ENCODE data around the gene ZC2HC1B. TPM values are rescaled to one million over a fixed set of nuclear protein-coding genes. Genes with fewer than 3 reads are reported as not detected.

The ZC2HC1B gene
- total and polyA plus RNA-seq, 11 donors: 0.25 TPM; not detected in 10

GRCh38 chr6:143823548-143823947, 40.7 kb upstream of the ZC2HC1B start:
- Histone ChIP-seq H3K27ac (peak overlapping the region in 1 of 12 donors; percentile 47), H3K4me1 (peaks cover 0 to 11% (median 0%) of the 10 kb centered on the region in 12 donors), H3K27me3 (no peaks in the 10 kb centered on the region), H3K36me3 (peaks cover 0 to 62% (median 36%) of the 10 kb centered on the region in 9 donors), H3K9me3 (no peaks in the 10 kb centered on the region), H3K4me3 (no peak overlapping the region)
- 64 to 74% (median 73%) methylated on average over 6 of the region's 6 CpGs for WGBS, 4 donors
- no peak for DNase-seq
- intact Hi-C loops (cut with DNase I): no loop called here
- peak in 1 of 4 donors; percentile 74 for ATAC-seq
- TF ChIP-seq CTCF (IDR thresholded peaks at IDR 0.05): no peak
- no peak for TF ChIP-seq POLR2A (IDR thresholded peaks at IDR 0.05)

- TF ChIP-seq CTCF (IDR thresholded peaks at IDR 0.05) (no peak), POLR2A (IDR thresholded peaks at IDR 0.05) (no peak)
- intact Hi-C loops (cut with DNase I): no loop called here
- no peaks in the 10 kb centered on the region for H3K4me1 ChIP-seq
- DNase-seq (no peak), ATAC-seq (no peak)
- H3K27ac ChIP-seq: no peak overlapping the region
- no peak overlapping the region for H3K4me3 ChIP-seq
- H3K9me3 ChIP-seq: no peaks in the 10 kb centered on the region
- no peaks in the 10 kb centered on the region for H3K27me3 ChIP-seq
- peaks cover 0 to 68% (median 16%) of the 10 kb centered on the region in 9 donors for H3K36me3 ChIP-seq
Observed at GRCh38 chr6:143828572-143828971, 35.7 kb upstream of the ZC2HC1B start.

- intact Hi-C loops (cut with DNase I): loop anchor here in 1 of 10 donors (5.0 kb wide), 1 partner anchor 176 kb away; no protein-coding TSS in a partner anchor
- ATAC-seq (no peak), DNase-seq (no peak)
- 88 to 97% (median 93%) methylated on average over 2 of the region's 2 CpGs for WGBS, 4 donors
- Histone ChIP-seq H3K9me3 (no peaks in the 10 kb centered on the region), H3K27me3 (no peaks in the 10 kb centered on the region), H3K27ac (no peak overlapping the region), H3K4me3 (no peak overlapping the region), H3K4me1 (no peaks in the 10 kb centered on the region), H3K36me3 (peaks cover 0 to 5% (median 0%) of the 10 kb centered on the region in 9 donors)
- TF ChIP-seq CTCF (IDR thresholded peaks at IDR 0.05): no peak
Observed at GRCh38 chr6:143836150-143836549, 28.1 kb upstream of the ZC2HC1B start.

- DNase-seq (no peak), ATAC-seq (no peak)
- WGBS, 4 donors: 87 to 91% (median 90%) methylated on average over 5 of the region's 5 CpGs
- TF ChIP-seq POLR2A (IDR thresholded peaks at IDR 0.05): no peak
- no peak for TF ChIP-seq CTCF (IDR thresholded peaks at IDR 0.05)
- no peak overlapping the region for H3K27ac ChIP-seq
- no peaks in the 10 kb centered on the region for H3K36me3 ChIP-seq
- H3K9me3 ChIP-seq: no peaks in the 10 kb centered on the region
- H3K27me3 ChIP-seq: no peaks in the 10 kb centered on the region
- intact Hi-C loops (cut with DNase I): loop anchor here in 1 of 10 donors (5.0 kb wide), 1 partner anchor 174 kb away; no protein-coding TSS in a partner anchor
- no peak overlapping the region for H3K4me3 ChIP-seq
- peaks cover 0 to 7% (median 0%) of the 10 kb centered on the region in 12 donors for H3K4me1 ChIP-seq
Observed at GRCh38 chr6:143838395-143838794, 25.9 kb upstream of the ZC2HC1B start.
